Ovary (tissue), 3 donors: Measurements from ENCODE around the gene TPRA1.

ENCODE experiments used
- EP300 ChIP-seq: sonication (generic); formaldehyde crosslinking; IDR thresholded peaks from one replicate; pipeline ENCODE4 v1.6.1; 2017; ENCODE audit warnings: antibody characterized with exemption
- TF ChIP-seq, protein P1 (sequence below), 3 donors: fragments of 450-650 bp in 2 of 3; fragments of 200-600 bp in 1 of 3; IDR thresholded peaks; one replicate each; pipeline versions ENCODE4 v1.5.1 to v1.8.0; 2016 to 2022; ENCODE audit warnings: antibody characterized with exemption in 3 of 3, mild to moderate bottlenecking in 1 of 3
- donor health status: DM: no; HTN: no; CAD: no.

DNA sequence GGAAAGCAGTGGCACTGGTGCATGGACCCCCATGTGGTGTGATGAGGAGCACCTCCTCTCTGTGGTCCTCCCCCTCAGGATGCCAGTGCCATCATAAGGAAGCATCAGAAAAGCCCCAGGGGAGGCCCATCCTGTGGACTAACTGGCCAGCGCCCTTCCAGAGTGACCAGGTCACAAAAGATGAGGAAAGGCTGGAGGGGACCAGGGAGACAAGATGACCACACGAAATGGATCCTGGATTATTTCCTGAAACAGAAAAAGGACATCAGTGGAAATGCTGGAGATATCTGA is 56.4 kb downstream of the TPRA1 start:
- TF ChIP-seq, protein P1, sequence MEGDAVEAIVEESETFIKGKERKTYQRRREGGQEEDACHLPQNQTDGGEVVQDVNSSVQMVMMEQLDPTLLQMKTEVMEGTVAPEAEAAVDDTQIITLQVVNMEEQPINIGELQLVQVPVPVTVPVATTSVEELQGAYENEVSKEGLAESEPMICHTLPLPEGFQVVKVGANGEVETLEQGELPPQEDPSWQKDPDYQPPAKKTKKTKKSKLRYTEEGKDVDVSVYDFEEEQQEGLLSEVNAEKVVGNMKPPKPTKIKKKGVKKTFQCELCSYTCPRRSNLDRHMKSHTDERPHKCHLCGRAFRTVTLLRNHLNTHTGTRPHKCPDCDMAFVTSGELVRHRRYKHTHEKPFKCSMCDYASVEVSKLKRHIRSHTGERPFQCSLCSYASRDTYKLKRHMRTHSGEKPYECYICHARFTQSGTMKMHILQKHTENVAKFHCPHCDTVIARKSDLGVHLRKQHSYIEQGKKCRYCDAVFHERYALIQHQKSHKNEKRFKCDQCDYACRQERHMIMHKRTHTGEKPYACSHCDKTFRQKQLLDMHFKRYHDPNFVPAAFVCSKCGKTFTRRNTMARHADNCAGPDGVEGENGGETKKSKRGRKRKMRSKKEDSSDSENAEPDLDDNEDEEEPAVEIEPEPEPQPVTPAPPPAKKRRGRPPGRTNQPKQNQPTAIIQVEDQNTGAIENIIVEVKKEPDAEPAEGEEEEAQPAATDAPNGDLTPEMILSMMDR (IDR thresholded peaks at IDR 0.05), result no peak
- TF ChIP-seq EP300, result no peak
